ENCODE results near the gene VGLL4. TPM values are rescaled to one million over a fixed set of nuclear protein-coding genes. Genes with fewer than 3 reads are reported as not detected.
"Not testable (repeated sequence)": the region's sequence is repeated elsewhere in the genome, so short reads cannot be mapped to it uniquely, and the experiment has no call there.

Gene VGLL4
- total RNA-seq, 1 experiment from 2014 or later: 66.5 TPM

GRCh38 chr3:11535243-11535960 lies 108.3 kb downstream of the VGLL4 start:
- no peak for DNase-seq (ENCODE audit: low read depth)

- DNase-seq (ENCODE audit: low read depth): no peak
Measured at GRCh38 chr3:11534793-11535101, 109.0 kb downstream of the VGLL4 start.

- DNase-seq (ENCODE audit: low read depth): no peak
Measured at GRCh38 chr3:11534011-11534792, 109.5 kb downstream of the VGLL4 start.

- DNase-seq (ENCODE audit: low read depth): peak; percentile 36
Measured at GRCh38 chr3:11532931-11533391, 110.8 kb downstream of the VGLL4 start.

GRCh38 chr3:11530153-11530721 lies 113.5 kb downstream of the VGLL4 start:
- peak; percentile 74 for DNase-seq (ENCODE audit: low read depth)

- no peak for DNase-seq (ENCODE audit: low read depth)
Measured at GRCh38 chr3:11529281-11529680, 114.4 kb downstream of the VGLL4 start.

GRCh38 chr3:11526121-11526520 lies 117.6 kb downstream of the VGLL4 start:
- not testable (repeated sequence) for DNase-seq (ENCODE audit: low read depth)

- DNase-seq (ENCODE audit: low read depth): no peak
Measured at GRCh38 chr3:11523572-11524101, 120.1 kb downstream of the VGLL4 start.

GRCh38 chr3:11522953-11523571 lies 120.7 kb downstream of the VGLL4 start:
- no peak for DNase-seq (ENCODE audit: low read depth)

- no peak for DNase-seq (ENCODE audit: low read depth)
Measured at GRCh38 chr3:11522398-11522715, 121.4 kb downstream of the VGLL4 start.

- DNase-seq (ENCODE audit: low read depth): no peak
Measured at GRCh38 chr3:11521167-11521566, 122.5 kb downstream of the VGLL4 start.

GRCh38 chr3:11517601-11518000 lies 126.1 kb downstream of the VGLL4 start:
- no peak for DNase-seq (ENCODE audit: low read depth)

GRCh38 chr3:11514191-11514821 lies 129.4 kb downstream of the VGLL4 start:
- DNase-seq (ENCODE audit: low read depth): peak; percentile 90

GRCh38 chr3:11513817-11514135 lies 129.9 kb downstream of the VGLL4 start:
- DNase-seq (ENCODE audit: low read depth): no peak

GRCh38 chr3:11513125-11513816 lies 130.4 kb downstream of the VGLL4 start:
- not testable (repeated sequence) for DNase-seq (ENCODE audit: low read depth)

- not testable (repeated sequence) for DNase-seq (ENCODE audit: low read depth)
Measured at GRCh38 chr3:11511606-11512005, 132.1 kb downstream of the VGLL4 start.

GRCh38 chr3:11510356-11510755 lies 133.4 kb downstream of the VGLL4 start:
- no peak for DNase-seq (ENCODE audit: low read depth)

- no peak for DNase-seq (ENCODE audit: low read depth)
Measured at GRCh38 chr3:11510001-11510340, 133.7 kb downstream of the VGLL4 start.

GRCh38 chr3:11509173-11510000 lies 134.3 kb downstream of the VGLL4 start:
- peak; percentile 78 for DNase-seq (ENCODE audit: low read depth)

All from LHCN-M2 (cell line).